Activated T-cell treated with anti-CD3 and anti-CD28 coated beads, Interleukin-2, amount 50 U/mL, for 1 hour (primary cell): ENCODE measurements around the gene ERICH6B.
"Not testable (repeated sequence)": the region's sequence is repeated elsewhere in the genome, so short reads cannot be mapped to it uniquely, and the experiment has no call there.

Source experiments
- DNase-seq: peaks from one replicate; pipeline ENCODE4 v3.0.0-alpha.2; 2020

Gene ERICH6B

GRCh38 chr13:45615501-45616101 is at the start of gene ERICH6B:
ERICH6B (minus strand) TSS chr13:45615739; CDS start chr13:45597005, 18,734 bp downstream.
- no peak for DNase-seq

DNA sequence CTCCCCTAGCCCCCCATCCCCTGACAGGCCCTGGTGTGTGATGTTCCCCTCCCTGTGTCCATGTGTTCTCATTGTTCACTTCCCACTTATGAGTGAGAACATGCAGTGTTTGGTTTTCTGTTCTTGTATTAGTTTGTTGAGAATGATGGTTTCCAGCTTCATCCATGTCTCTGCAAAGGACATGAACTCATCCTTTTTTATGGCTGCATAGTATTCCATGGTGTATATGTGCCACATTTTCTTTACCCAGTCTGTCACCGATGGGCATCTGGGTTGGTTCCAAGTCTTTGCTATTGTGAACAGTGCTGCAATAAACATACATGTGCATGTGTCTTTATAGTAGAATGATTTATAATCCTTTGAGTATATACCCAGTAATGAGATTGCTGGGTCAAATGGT is 47.4 kb upstream of the ERICH6B start:
- DNase-seq = not testable (repeated sequence)

GRCh38 chr13:45662162-45662561 is 46.6 kb upstream of the ERICH6B start:
- DNase-seq = no peak

- DNase-seq = not testable (repeated sequence)
These were observed 44.9 kb upstream of the ERICH6B start for GRCh38 chr13:45660458-45660857.

DNA sequence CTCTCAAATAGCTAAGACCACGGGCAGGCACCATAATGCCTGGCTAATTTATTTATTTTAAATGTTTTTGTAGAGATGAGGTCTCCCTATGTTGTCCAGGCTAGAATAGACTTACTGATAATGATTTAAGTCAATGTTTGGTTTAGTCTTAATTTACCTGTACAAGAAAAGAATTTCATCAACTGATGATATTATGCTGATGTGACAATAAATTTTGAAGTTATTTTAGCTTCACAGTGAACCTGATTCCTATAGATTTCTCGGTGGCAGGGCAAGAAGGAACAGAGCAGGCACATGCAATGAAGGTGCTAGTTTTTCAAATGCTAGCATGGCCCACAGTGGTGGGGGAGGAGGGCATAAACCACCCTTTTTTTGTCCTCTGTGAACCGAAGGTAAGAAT is 44.0 kb upstream of the ERICH6B start:
- no peak for DNase-seq

DNA sequence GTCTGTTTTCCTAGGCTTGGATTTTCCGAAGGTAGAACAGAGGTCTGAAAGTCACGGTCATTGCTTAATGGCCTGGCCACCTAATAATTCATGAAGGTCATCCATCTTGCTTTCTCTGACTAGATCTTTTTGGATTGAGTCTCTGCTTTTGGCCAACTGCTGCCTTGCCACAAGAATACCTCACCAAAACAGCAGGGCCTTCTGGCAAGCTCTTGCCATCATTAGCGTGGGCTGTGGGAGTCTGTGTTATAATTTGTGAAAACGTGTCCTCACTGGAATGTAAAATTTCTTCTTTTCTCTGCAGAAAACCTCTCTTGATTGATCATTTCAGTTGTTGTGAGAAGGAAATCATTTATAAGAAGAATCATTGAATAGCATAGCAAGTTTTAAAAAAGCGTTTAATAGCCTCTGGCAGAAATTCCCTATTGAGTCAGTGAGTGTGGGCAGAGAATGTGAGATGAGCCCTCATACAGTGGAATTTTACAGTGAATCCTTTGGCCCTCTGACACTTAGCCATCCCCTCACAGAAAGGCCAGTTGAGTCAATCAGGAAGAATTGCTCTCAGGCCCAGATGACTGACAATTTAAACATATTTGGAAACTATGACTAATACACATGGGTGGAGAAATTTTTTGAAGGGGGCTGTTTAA is 43.2 kb upstream of the ERICH6B start:
- DNase-seq = no peak

- no peak for DNase-seq
These were observed 39.3 kb upstream of the ERICH6B start for GRCh38 chr13:45654633-45655349.

DNA sequence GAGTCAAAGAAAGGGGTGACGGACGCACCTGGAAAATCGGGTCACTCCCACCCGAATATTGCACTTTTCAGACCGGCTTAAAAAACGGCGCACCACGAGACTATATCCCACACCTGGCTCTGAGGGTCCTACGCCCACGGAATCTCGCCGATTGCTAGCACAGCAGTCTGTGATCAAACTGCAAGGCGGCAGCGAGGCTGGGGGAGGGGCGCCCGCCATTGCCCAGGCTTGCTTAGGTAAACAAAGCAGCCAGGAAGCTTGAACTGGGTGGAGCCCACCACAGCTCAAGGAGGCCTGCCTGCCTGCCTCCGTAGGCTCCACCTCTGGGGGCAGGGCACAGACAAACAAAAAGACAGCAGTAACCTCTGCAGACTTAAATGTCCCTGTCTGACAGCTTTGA is 29.7 kb upstream of the ERICH6B start:
- DNase-seq = not testable (repeated sequence)

- not testable (repeated sequence) for DNase-seq
These were observed 26.6 kb upstream of the ERICH6B start for GRCh38 chr13:45642159-45642558.

DNA sequence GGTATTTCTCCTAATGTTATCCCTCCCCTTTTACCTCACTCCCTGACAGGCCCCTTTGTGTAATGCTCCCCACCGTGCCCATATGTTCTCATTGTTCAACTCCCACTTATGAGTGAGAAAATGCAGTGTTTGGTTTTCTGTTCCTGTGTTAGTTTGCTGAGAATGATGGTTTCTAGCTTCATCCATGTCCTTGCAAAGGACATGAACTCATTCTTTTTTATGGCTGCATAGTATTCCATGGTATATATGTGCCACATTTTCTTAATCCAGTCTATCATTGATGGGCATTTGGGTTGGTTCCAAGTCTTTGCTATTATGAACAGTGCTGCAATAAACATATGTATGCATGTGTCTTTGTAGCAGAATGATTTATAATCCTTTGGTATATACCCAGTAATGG is 19.8 kb upstream of the ERICH6B start:
- DNase-seq = not testable (repeated sequence)

DNA sequence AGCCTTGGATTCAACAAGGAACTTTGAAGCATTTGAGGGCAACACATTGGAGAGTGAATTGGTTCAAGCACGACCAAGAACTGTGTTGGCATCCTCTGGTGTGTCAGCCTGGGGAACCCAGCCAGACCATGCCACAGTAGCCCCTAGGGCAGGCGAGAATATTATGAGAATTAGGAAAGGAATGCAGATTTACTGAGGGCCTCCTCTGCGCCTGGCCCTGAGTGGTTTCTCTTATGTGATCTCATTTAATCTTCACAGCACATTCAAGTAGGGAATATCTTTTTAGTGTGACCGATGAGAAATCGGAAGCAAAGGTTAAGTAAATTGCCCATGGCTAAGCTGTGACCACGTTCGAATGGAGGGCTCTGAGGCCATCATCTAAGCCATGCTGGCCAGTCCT is 15.3 kb upstream of the ERICH6B start:
- DNase-seq = no peak

- DNase-seq = no peak
These were observed 14.4 kb upstream of the ERICH6B start for GRCh38 chr13:45629940-45630339.

GRCh38 chr13:45628094-45628493 is 12.6 kb upstream of the ERICH6B start:
- no peak for DNase-seq

GRCh38 chr13:45627656-45628055 is 12.1 kb upstream of the ERICH6B start:
- no peak for DNase-seq

GRCh38 chr13:45626731-45627374 is 11.3 kb upstream of the ERICH6B start:
- DNase-seq = no peak

GRCh38 chr13:45623516-45624090 is 8.1 kb upstream of the ERICH6B start:
- DNase-seq = no peak

GRCh38 chr13:45621950-45622349 is 6.4 kb upstream of the ERICH6B start:
- DNase-seq = no peak

DNA sequence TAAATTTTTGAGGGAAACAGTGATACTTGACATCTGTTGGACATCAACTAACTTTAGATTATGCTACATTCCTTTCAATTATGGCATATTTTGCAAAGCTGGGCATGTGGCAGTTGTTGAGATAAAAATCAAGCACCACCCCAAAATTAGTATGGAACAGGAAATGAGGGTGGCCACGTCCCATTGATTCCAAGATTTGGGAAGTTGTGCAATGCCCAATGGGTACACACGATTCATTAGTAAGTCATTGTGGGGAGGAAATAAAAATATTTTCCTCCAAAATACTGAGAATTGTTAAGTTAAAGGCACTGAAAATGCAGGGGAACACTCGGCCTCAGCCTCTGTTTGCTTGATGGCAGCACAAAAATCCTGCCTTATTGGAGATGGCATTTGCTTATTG is 7.6 kb downstream of the ERICH6B start:
- no peak for DNase-seq

- no peak for DNase-seq
These were observed 10.6 kb downstream of the ERICH6B start for GRCh38 chr13:45604892-45605291.

- no peak for DNase-seq
These were observed 12.2 kb downstream of the ERICH6B start for GRCh38 chr13:45603338-45603737.

GRCh38 chr13:45602183-45603170 is 13.1 kb downstream of the ERICH6B start:
- DNase-seq = no peak

- no peak for DNase-seq
These were observed 13.9 kb downstream of the ERICH6B start for GRCh38 chr13:45601680-45602079.
